Measurements from ENCODE around the gene ALPI. TPM values are rescaled to one million over a fixed set of nuclear protein-coding genes. Genes with fewer than 3 reads are reported as not detected.

The ALPI gene
- total RNA-seq, 1 donor: not detected

- no peak for DNase-seq (ENCODE audit: low read depth)
- H3K4me3 ChIP-seq (ENCODE audit: low read depth, low read length): no peak overlapping the region
- no peak for TF ChIP-seq CTCF (IDR thresholded peaks at IDR 0.05; ENCODE audit: insufficient read depth, low read length)
These were observed 40.7 kb downstream of the ALPI start for GRCh38 chr2:232496501-232497270.

GRCh38 chr2:232497348-232497747 is 41.4 kb downstream of the ALPI start:
- no peak for DNase-seq (ENCODE audit: low read depth)
- no peak for TF ChIP-seq CTCF (IDR thresholded peaks at IDR 0.05; ENCODE audit: insufficient read depth, low read length)
- H3K4me3 ChIP-seq (ENCODE audit: low read depth, low read length): no peak overlapping the region

- no peak overlapping the region for H3K4me3 ChIP-seq (ENCODE audit: low read depth, low read length)
- no peak for TF ChIP-seq CTCF (IDR thresholded peaks at IDR 0.05; ENCODE audit: insufficient read depth, low read length)
- DNase-seq (ENCODE audit: low read depth): no peak
These were observed 42.5 kb downstream of the ALPI start for GRCh38 chr2:232498452-232498851.

GRCh38 chr2:232501331-232501771 is 45.4 kb downstream of the ALPI start:
- TF ChIP-seq CTCF (IDR thresholded peaks at IDR 0.05; ENCODE audit: insufficient read depth, low read length): no peak
- no peak overlapping the region for H3K4me3 ChIP-seq (ENCODE audit: low read depth, low read length)
- no peak for DNase-seq (ENCODE audit: low read depth)

GRCh38 chr2:232501794-232502390 is 45.9 kb downstream of the ALPI start:
- TF ChIP-seq CTCF (IDR thresholded peaks at IDR 0.05; ENCODE audit: insufficient read depth, low read length): no peak
- no peak for DNase-seq (ENCODE audit: low read depth)
- H3K4me3 ChIP-seq (ENCODE audit: low read depth, low read length): no peak overlapping the region

- TF ChIP-seq CTCF (IDR thresholded peaks at IDR 0.05; ENCODE audit: insufficient read depth, low read length): no peak
- H3K4me3 ChIP-seq (ENCODE audit: low read depth, low read length): no peak overlapping the region
- DNase-seq (ENCODE audit: low read depth): peak; percentile 2
These were observed 46.6 kb downstream of the ALPI start for GRCh38 chr2:232502511-232502910.

All from fibroblast of the aortic adventitia (primary cell).